ENCODE results near the gene CNTLN.

CNTLN gene

DNA sequence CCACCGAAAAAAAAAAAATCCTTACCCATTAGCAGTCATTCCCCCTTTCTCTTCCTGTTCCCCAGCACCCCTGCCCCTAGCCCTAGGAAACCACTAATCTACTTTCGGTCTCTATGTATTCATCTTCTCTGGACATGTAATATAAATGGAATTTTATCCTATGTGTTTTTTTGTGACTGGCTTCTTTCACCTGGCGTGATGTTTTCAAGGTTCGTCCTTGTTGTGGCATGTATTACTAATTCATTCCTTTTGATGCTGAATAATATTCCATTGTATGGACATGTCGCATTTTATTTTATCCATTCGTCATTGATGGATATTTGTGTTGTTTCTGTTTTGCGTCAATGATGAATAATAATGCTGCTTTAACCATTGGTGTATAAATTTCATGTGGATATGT lies 401.2 kb downstream of the CNTLN start:
- TF ChIP-seq, protein P1, sequence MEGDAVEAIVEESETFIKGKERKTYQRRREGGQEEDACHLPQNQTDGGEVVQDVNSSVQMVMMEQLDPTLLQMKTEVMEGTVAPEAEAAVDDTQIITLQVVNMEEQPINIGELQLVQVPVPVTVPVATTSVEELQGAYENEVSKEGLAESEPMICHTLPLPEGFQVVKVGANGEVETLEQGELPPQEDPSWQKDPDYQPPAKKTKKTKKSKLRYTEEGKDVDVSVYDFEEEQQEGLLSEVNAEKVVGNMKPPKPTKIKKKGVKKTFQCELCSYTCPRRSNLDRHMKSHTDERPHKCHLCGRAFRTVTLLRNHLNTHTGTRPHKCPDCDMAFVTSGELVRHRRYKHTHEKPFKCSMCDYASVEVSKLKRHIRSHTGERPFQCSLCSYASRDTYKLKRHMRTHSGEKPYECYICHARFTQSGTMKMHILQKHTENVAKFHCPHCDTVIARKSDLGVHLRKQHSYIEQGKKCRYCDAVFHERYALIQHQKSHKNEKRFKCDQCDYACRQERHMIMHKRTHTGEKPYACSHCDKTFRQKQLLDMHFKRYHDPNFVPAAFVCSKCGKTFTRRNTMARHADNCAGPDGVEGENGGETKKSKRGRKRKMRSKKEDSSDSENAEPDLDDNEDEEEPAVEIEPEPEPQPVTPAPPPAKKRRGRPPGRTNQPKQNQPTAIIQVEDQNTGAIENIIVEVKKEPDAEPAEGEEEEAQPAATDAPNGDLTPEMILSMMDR (IDR thresholded peaks at IDR 0.05; ENCODE audit: low read length, missing control alignments), result no peak
- DNase-seq (ENCODE audit: low read depth), result no peak
- H3K4me3 ChIP-seq (replicated peaks; ENCODE audit: low read depth, low read length), result no peak overlapping the region

DNA sequence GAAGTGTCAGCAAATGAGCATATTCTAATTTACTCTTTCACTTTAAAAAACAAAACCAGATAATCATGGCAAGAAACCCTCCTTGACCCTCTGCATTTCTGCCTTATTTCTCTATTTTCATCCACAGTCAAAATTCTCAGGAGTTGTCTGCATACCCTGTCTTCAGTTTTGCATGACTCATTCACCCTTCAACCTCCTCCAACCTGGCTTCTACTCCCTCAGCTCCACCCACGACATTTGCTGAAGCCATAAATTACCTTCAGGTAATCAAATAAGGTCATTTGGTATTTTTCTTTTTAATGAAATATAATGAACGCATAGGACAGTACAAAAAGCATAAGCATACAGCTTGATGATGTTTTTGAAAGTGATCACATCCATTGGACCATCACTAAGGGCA lies 416.2 kb downstream of the CNTLN start:
- TF ChIP-seq, protein P1 (IDR thresholded peaks at IDR 0.05; ENCODE audit: low read length, missing control alignments), result no peak
- H3K4me3 ChIP-seq (replicated peaks; ENCODE audit: low read depth, low read length), result no peak overlapping the region
- DNase-seq (ENCODE audit: low read depth), result no peak

Measured in fibroblast of pulmonary artery (primary cell).